ENCODE measurements around the gene CRIP1. TPM values are rescaled to one million over a fixed set of nuclear protein-coding genes. Genes with fewer than 3 reads are reported as not detected.

The CRIP1 gene
- total and polyA plus RNA-seq, 2 donors (not counting 3 experiments of a cell fraction or from before 2014, with no cell fraction given): 3.1 to 8.1 TPM

- dilution Hi-C loops (cut with MboI; ENCODE audit: extremely low pct_ligation_motif_present, low sequenced_read_pairs): no loop called here
These were observed 30.4 kb downstream of the CRIP1 start for GRCh38 chr14:105517096-105517495.

More at GRCh38 chr14:105517096-105517495, 30.4 kb downstream of the CRIP1 start:
- no peaks in the 10 kb centered on the region for H4K20me1 ChIP-seq (replicated peaks; ENCODE audit: control insufficient read depth, extremely low read depth, insufficient read depth, low read length)
- FAIRE-seq (no peak), DNase-seq (ENCODE audit: low read depth, low spot score) (no peak)
- no peaks in the 10 kb centered on the region for H3K4me1 ChIP-seq (ENCODE audit: control insufficient read depth, extremely low read depth, insufficient read depth, low read length)
- H3K9me1 ChIP-seq (replicated peaks; ENCODE audit: control insufficient read depth, extremely low read depth, insufficient read depth, low read length): no peaks in the 10 kb centered on the region
- ChIA-PET CTCF (interaction anchor here (1.0 kb wide), 2 partner anchors 11 to 36 kb away, joined by 3 read pairs; no protein-coding TSS in a partner anchor), POLR2A (no interaction called here)
- no TSS peak for BruUV-seq (replicated peaks)
- no peak overlapping the region for H3K9ac ChIP-seq (replicated peaks; ENCODE audit: extremely low read depth, insufficient read depth, low read length)
- H2AFZ ChIP-seq (ENCODE audit: low read depth, low read length): no peak overlapping the region
- no peak for TF ChIP-seq JUN (IDR thresholded peaks at IDR 0.05; ENCODE audit: borderline replicate concordance, insufficient read depth, insufficient read length, low read depth)
- no peak for TF ChIP-seq GATA2 (IDR thresholded peaks at IDR 0.05; ENCODE audit: insufficient read depth, insufficient read length, low read depth, low read length)
- TF ChIP-seq POLR2AphosphoS5 (IDR thresholded peaks at IDR 0.05; ENCODE audit: insufficient read depth, low read depth, low read length): no peak
- TF ChIP-seq, protein P1, sequence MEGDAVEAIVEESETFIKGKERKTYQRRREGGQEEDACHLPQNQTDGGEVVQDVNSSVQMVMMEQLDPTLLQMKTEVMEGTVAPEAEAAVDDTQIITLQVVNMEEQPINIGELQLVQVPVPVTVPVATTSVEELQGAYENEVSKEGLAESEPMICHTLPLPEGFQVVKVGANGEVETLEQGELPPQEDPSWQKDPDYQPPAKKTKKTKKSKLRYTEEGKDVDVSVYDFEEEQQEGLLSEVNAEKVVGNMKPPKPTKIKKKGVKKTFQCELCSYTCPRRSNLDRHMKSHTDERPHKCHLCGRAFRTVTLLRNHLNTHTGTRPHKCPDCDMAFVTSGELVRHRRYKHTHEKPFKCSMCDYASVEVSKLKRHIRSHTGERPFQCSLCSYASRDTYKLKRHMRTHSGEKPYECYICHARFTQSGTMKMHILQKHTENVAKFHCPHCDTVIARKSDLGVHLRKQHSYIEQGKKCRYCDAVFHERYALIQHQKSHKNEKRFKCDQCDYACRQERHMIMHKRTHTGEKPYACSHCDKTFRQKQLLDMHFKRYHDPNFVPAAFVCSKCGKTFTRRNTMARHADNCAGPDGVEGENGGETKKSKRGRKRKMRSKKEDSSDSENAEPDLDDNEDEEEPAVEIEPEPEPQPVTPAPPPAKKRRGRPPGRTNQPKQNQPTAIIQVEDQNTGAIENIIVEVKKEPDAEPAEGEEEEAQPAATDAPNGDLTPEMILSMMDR (IDR thresholded peaks at IDR 0.05; ENCODE audit: extremely low read depth in 1 of 2, insufficient read depth in 1 of 2, low read depth in 1 of 2, low read length in 2 of 2): no peak
- TF ChIP-seq MYC (IDR thresholded peaks at IDR 0.05; ENCODE audit: low read depth, low read length): no peak
- TF ChIP-seq POLR2A (IDR thresholded peaks at IDR 0.05; ENCODE audit: low read depth, low read length): no peak
- TF ChIP-seq FOS (IDR thresholded peaks at IDR 0.05; ENCODE audit: borderline replicate concordance, insufficient read depth, low read length): no peak
- no peak for TF ChIP-seq EZH2 (IDR thresholded peaks at IDR 0.05; ENCODE audit: borderline replicate concordance, low read depth, low read length, severe bottlenecking)
- TF ChIP-seq MAX (IDR thresholded peaks at IDR 0.05; ENCODE audit: insufficient read depth, insufficient read length): no peak
- no peak overlapping the region for H3K4me2 ChIP-seq (ENCODE audit: insufficient read depth, low read length)
- no peaks in the 10 kb centered on the region for H3K9me3 ChIP-seq (replicated peaks; ENCODE audit: control insufficient read depth, insufficient read depth, low read length)
- no peak overlapping the region for H3K27ac ChIP-seq (ENCODE audit: insufficient read depth, low read depth, low read length)
- no peaks in the 10 kb centered on the region for H3K36me3 ChIP-seq (ENCODE audit: control insufficient read depth in 2 of 2, extremely low read depth in 1 of 2, insufficient read depth in 2 of 2, low read length in 2 of 2)
- no peaks in the 10 kb centered on the region for H3K79me2 ChIP-seq (ENCODE audit: control insufficient read depth, insufficient read depth, low read length)
- intact Hi-C loops (cut with micrococcal nuclease): no loop called here
- peaks cover 3 to 8% of the 10 kb centered on the region in 2 experiments for H3K27me3 ChIP-seq (ENCODE audit: control insufficient read depth in 2 of 2, insufficient read depth in 2 of 2, low read length in 2 of 2)
- H3K4me3 ChIP-seq (replicated peaks in 1 of 3; ENCODE audit: insufficient read depth in 1 of 3, low read depth in 1 of 3, low read length in 3 of 3): no peak overlapping the region

All from endothelial cell of umbilical vein (primary cell).